ENCODE results near the gene KRTAP1-4.

- TF ChIP-seq CTCF (IDR thresholded peaks at IDR 0.05) = no peak
- TF ChIP-seq POLR2AphosphoS5 (IDR thresholded peaks at IDR 0.05) = no peak
- no peak for TF ChIP-seq POLR2A (IDR thresholded peaks at IDR 0.05)
Observed at GRCh38 chr17:41069031-41069430, 39.0 kb upstream of the KRTAP1-4 start.
